Tibial nerve (tissue), 4 donors: ENCODE measurements around the gene ZNF438. TPM values are rescaled to one million over a fixed set of nuclear protein-coding genes. Genes with fewer than 3 reads are reported as not detected.
"Not testable (repeated sequence)": the region's sequence is repeated elsewhere in the genome, so short reads cannot be mapped to it uniquely, and the experiment has no call there.

ENCODE experiments used
- DNase-seq, 2 donors: peaks; one replicate each; pipeline ENCODE4 v3.0.0-alpha.2; 2019; ENCODE audit warnings: low spot score in 2 of 2
- H3K27ac ChIP-seq, 4 donors: fragments of 200-600 bp; sonication (generic) in 3 of 4; one replicate each; pipeline ENCODE4 v1.5.1; 2017 to 2019; ENCODE audit warnings: mild to moderate bottlenecking in 1 of 4
- H3K27me3 ChIP-seq, 2 donors: fragments of 200-600 bp; sonication (generic) in 1 of 2; one replicate each; pipeline versions ENCODE4 v1.5.1 to v1.6.0; 2017 to 2019
- H3K36me3 ChIP-seq, 3 donors: fragments of 200-600 bp; sonication (generic); one replicate each; pipeline ENCODE4 v1.5.1; 2018 to 2019
- H3K4me1 ChIP-seq, 4 donors: fragments of 200-600 bp; sonication (generic) in 3 of 4; one replicate each; pipeline ENCODE4 v1.5.1; 2017 to 2019
- H3K4me3 ChIP-seq, 4 donors: fragments of 200-600 bp; sonication (generic) in 3 of 4; one replicate each; pipeline ENCODE4 v1.5.1; 2017 to 2019; ENCODE audit warnings: mild to moderate bottlenecking in 1 of 4, moderate library complexity in 1 of 4
- H3K9me3 ChIP-seq, 4 donors: fragments of 200-600 bp; sonication (generic) in 3 of 4; one replicate each; pipeline ENCODE4 v1.5.1; 2017 to 2019
- CTCF ChIP-seq, 5 experiments: fragments of 200-600 bp in 3 of 5; fragments of 450-650 bp in 2 of 5; sonication (generic) in 3 of 5; IDR thresholded peaks; one replicate each; pipeline ENCODE4 v1.5.1; 2016 to 2019; ENCODE audit warnings: antibody characterized with exemption in 5 of 5, mild to moderate bottlenecking in 3 of 5, moderate library complexity in 2 of 5
- EP300 ChIP-seq, 2 donors: sonication (generic); formaldehyde crosslinking; IDR thresholded peaks; one replicate each; pipeline ENCODE4 v1.6.1; 2017; ENCODE audit warnings: antibody characterized with exemption in 2 of 2, mild to moderate bottlenecking in 1 of 2
- POLR2A ChIP-seq, 2 donors: fragments of 450-650 bp; IDR thresholded peaks; one replicate each; pipeline ENCODE4 v1.6.1; 2017; ENCODE audit warnings: antibody characterized with exemption in 2 of 2, mild to moderate bottlenecking in 2 of 2, moderate library complexity in 2 of 2
- WGBS, 2 donors: methylation state at CpG; one replicate each; pipeline ENCODE4 v1.1.5; 2018; 5-methylcytosine and 5-hydroxymethylcytosine counted together
- total RNA-seq, 4 donors: library from RNA; depleted of rRNA; stranded (reverse); fragments of >200 nt; gene quantifications; one replicate each; pipeline ENCODE4 v1.1.0, GENCODE V29; 2016

The ZNF438 gene
- total RNA-seq, 4 donors from 2014 or later = 10.8 to 26.5 (median 19.7) TPM

GRCh38 chr10:30963992-30964930 lies 67.4 kb downstream of the ZNF438 start:
- 55 to 62% methylated on average over 6 of the region's 6 CpGs for WGBS, 2 donors
- no peaks in the 10 kb centered on the region for H3K27me3 ChIP-seq
- H3K9me3 ChIP-seq = no peaks in the 10 kb centered on the region
- no peak for TF ChIP-seq POLR2A (IDR thresholded peaks at IDR 0.05)
- no peak for TF ChIP-seq CTCF (IDR thresholded peaks at IDR 0.05)
- TF ChIP-seq EP300 (IDR thresholded peaks at IDR 0.05) = no peak
- H3K4me3 ChIP-seq = no peak overlapping the region
- peaks cover 0 to 47% (median 10%) of the 10 kb centered on the region in 4 donors for H3K4me1 ChIP-seq
- H3K36me3 ChIP-seq = no peaks in the 10 kb centered on the region
- peak overlapping the region in 2 of 4 donors; percentile 1 to 63 for H3K27ac ChIP-seq
- no peak for DNase-seq

- DNase-seq = no peak
- TF ChIP-seq EP300 (IDR thresholded peaks at IDR 0.05) (no peak), POLR2A (IDR thresholded peaks at IDR 0.05) (no peak), CTCF (IDR thresholded peaks at IDR 0.05) (no peak)
- H3K36me3 ChIP-seq = no peaks in the 10 kb centered on the region
- H3K4me1 ChIP-seq = peaks cover 0 to 34% (median 4%) of the 10 kb centered on the region in 4 donors
- no peak overlapping the region for H3K4me3 ChIP-seq
- no peak overlapping the region for H3K27ac ChIP-seq
- WGBS, 2 donors = 42 to 44% methylated on average over 4 of the region's 4 CpGs
- no peaks in the 10 kb centered on the region for H3K9me3 ChIP-seq
- H3K27me3 ChIP-seq = no peaks in the 10 kb centered on the region
Measured at GRCh38 chr10:30962522-30962921, 69.1 kb downstream of the ZNF438 start.

GRCh38 chr10:30959836-30960210 lies 71.8 kb downstream of the ZNF438 start:
- H3K36me3 ChIP-seq = peaks cover 0 to 7% (median 0%) of the 10 kb centered on the region in 3 donors
- TF ChIP-seq CTCF (IDR thresholded peaks at IDR 0.05) (no peak), EP300 (IDR thresholded peaks at IDR 0.05) (no peak), POLR2A (IDR thresholded peaks at IDR 0.05) (no peak)
- peaks cover 0 to 8% (median 2%) of the 10 kb centered on the region in 4 donors for H3K9me3 ChIP-seq
- H3K4me3 ChIP-seq = no peak overlapping the region
- no peaks in the 10 kb centered on the region for H3K27me3 ChIP-seq
- no peak overlapping the region for H3K27ac ChIP-seq
- peaks cover 0 to 24% (median 4%) of the 10 kb centered on the region in 4 donors for H3K4me1 ChIP-seq
- no peak for DNase-seq

GRCh38 chr10:30949218-30949617 lies 82.4 kb downstream of the ZNF438 start:
- H3K27ac ChIP-seq, H3K9me3 ChIP-seq, H3K4me3 ChIP-seq, H3K27me3 ChIP-seq, H3K4me1 ChIP-seq, DNase-seq: not testable (repeated sequence)
- WGBS, 2 donors = 97 to 98% methylated on average over 3 to 4 of the region's 4 CpGs
- peaks cover 0 to 17% (median 0%) of the 10 kb centered on the region in 3 donors for H3K36me3 ChIP-seq

- H3K4me1 ChIP-seq = peaks cover 0 to 33% (median 3%) of the 10 kb centered on the region in 4 donors
- peaks cover 0 to 9% (median 0%) of the 10 kb centered on the region in 3 donors for H3K36me3 ChIP-seq
- DNase-seq = no peak
- H3K4me3 ChIP-seq = no peak overlapping the region
- H3K27ac ChIP-seq = no peak overlapping the region
- 92 to 96% methylated on average over 4 of the region's 4 CpGs for WGBS, 2 donors
- H3K9me3 ChIP-seq = no peaks in the 10 kb centered on the region
- TF ChIP-seq POLR2A (IDR thresholded peaks at IDR 0.05) (no peak), EP300 (IDR thresholded peaks at IDR 0.05) (no peak), CTCF (IDR thresholded peaks at IDR 0.05) (no peak)
- no peaks in the 10 kb centered on the region for H3K27me3 ChIP-seq
Measured at GRCh38 chr10:30944005-30944404, 87.7 kb downstream of the ZNF438 start.
